HG03432 (cell line): ENCODE measurements around the gene SCD5.

Source experiments
- ATAC-seq: cut with Tn5 transposase; IDR thresholded peaks from one replicate; pipeline ENCODE4 v1.9.1; 2021; ENCODE audit warnings: mild to moderate bottlenecking, moderate library complexity; ENCODE audit not compliant: unreplicated experiment

SCD5 gene

GRCh38 chr4:82739287-82740190 lies 59.1 kb downstream of the SCD5 start:
- peak; percentile 99 for ATAC-seq

GRCh38 chr4:82737354-82737753 lies 61.2 kb downstream of the SCD5 start:
- no peak for ATAC-seq

- no peak for ATAC-seq
These were observed 65.0 kb downstream of the SCD5 start for GRCh38 chr4:82733636-82734035.

DNA sequence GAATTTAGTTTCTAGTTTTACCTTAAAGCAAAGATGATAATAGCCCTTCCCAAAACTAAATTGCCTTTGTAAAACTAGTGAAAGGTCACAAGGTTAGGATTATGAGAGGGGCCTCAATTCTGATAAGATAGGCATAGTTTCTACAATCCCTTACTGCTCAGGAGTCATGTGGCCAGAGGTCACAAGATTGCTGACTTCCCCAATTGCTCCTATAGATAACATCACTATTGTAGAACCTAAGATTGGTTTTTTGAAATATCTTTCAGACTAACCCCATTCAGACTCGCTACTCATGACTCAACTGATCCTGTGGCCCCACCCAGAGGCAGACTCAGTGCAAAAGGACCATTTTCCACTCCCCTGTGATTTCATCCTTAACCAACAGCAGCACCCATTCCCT lies 70.3 kb downstream of the SCD5 start:
- ATAC-seq, result no peak

- ATAC-seq, result no peak
These were observed 72.0 kb downstream of the SCD5 start for GRCh38 chr4:82726596-82726995.

GRCh38 chr4:82721819-82722423 lies 76.7 kb downstream of the SCD5 start:
- ATAC-seq, result peak; percentile 82

- no peak for ATAC-seq
These were observed 80.2 kb downstream of the SCD5 start for GRCh38 chr4:82718162-82718940.

GRCh38 chr4:82715731-82716617 lies 82.6 kb downstream of the SCD5 start:
- no peak for ATAC-seq

DNA sequence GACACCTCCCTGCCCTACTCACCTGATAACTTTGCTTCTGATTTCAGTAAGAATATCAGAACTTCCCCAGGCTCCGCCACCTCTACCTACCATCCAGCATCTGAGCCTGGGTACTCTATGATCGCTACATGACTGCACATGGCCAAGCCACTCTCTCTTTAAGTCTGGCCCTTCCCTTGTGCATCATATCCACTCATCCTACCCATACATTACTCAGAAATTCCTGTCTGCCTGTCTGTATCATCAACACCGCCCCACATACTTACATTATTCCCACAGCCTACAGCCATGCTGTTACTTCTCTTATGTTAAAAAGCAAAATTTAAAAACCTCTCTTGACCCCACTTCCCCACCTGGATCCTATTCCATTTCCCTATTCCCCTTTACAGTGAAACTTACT lies 84.7 kb downstream of the SCD5 start:
- no peak for ATAC-seq

DNA sequence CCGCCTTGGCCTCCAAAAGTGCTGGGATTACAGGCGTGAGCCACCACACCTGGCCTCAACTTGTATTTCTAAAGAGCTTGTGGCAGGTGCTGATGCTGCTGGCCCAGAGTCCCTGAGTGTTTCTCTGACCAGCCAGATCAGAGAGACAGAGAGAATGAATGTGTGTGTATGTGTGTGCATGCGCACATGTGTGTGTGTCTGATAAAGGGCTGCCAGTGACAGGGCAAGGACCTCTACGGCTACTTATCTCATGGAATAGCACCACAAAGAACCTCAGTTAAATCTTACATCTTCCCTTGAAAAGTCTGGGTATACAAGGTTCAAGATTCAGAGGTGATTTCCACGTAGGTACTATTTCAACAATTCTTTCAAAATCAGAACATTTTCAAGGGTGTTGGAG lies 86.0 kb downstream of the SCD5 start:
- ATAC-seq, result no peak

DNA sequence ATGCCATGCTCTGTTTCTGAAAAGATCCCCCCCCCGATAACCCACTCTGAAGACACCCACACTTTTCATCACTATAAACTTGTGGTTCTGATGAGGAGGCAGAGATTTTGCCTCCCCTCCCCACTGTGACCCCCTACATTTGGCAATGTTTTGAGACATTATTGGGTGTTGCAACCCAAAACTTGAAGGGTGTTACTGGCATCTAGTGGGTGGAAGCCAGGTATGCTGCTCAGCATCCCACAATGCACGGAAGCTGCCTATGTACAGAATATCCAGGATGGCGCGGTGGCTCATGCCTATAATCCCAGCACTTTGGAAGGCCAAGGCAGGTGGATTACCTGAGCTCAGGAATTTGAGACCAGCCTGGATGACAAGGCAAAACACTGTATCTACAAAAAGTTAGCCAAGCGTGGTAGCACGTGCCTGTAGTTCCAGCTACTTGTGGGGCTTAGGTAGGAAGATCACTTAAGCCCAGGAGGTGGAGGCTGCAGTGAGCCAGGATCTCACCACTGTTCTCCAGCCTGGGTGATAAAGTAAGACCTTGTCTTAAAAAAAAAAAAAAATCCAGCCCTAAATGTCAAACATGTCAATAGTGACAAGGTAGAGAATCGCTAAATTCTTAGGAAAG lies 87.3 kb downstream of the SCD5 start:
- ATAC-seq, result no peak

- ATAC-seq, result no peak
These were observed 88.2 kb downstream of the SCD5 start for GRCh38 chr4:82710197-82710929.

- no peak for ATAC-seq
These were observed 89.6 kb downstream of the SCD5 start for GRCh38 chr4:82708982-82709381.

- ATAC-seq, result no peak
These were observed 92.1 kb downstream of the SCD5 start for GRCh38 chr4:82706349-82707000.

DNA sequence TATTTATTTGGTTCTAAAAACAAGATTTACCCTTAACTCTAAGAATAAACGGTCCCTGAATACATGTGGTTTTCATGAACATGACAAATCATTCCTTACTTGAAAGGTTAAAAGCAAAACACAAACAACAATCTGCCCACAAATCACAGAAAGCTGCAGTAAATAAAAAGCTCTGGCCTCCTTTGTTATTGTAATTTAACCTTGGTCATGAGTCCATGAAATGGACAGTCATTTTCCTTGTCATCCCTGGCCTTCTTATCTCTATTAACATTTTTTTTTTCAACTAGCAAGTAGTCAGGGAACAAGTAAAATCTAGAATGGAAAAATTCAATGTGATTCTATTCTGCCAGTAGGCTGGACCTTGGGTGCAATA lies 92.7 kb downstream of the SCD5 start:
- ATAC-seq, result no peak

DNA sequence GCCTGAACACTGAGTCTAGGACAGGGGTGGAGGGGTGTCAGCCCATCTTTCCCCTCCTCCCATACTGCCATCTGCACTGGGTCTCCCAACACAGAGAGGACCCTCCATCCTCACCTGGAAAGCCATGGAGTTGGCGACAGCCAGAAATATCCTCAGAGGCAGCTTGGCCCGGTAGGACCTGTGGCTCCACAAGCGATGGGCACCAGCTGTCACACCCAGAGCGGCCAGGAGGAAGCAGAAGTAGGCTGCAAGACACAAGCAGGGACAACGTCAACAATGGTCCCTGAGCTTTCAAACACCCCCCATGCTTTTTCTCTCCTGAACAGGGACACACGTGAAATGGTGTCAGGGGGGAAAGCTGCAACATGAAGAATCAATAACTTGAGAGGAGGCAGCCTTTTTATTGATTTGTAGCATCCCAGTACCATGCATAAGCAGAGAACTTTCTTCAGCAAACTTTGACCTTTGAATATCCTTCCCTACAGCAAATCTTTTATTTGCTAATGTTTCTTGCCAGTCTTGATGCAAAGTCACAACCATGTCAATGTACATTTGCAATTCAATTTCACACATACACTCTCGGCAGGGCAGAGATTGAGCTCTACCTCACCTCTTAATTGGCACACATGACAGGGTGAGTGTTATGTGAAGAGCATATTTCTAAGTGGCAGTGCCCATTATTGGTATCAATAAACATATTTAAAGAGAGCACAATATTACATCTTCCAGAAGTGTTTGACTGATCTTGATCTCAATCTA lies 93.2 kb downstream of the SCD5 start:
- no peak for ATAC-seq

GRCh38 chr4:82704156-82704555 lies 94.4 kb downstream of the SCD5 start:
- ATAC-seq, result no peak

- ATAC-seq, result no peak
These were observed 100.2 kb downstream of the SCD5 start for GRCh38 chr4:82698412-82698811.
